MCF 10A (cell line): Measurements from ENCODE around the gene DPH7. TPM values are rescaled to one million over a fixed set of nuclear protein-coding genes. Genes with fewer than 3 reads are reported as not detected.
"Not testable (repeated sequence)": the region's sequence is repeated elsewhere in the genome, so short reads cannot be mapped to it uniquely, and the experiment has no call there.

Experiments
- BruUV-seq: library from RNA; stranded (reverse); fragments of 400-500 nt; replicated peaks from 2 replicates; lab custom pipeline; 2021; lab: Mats Ljungman, UMichigan
- CTCF ChIA-PET: fragments of 300-600 bp; sonication (Branson Sonifier 250); formaldehyde crosslinking; extraction: SDS; loops from one replicate; lab custom pipeline; 2021; ENCODE audit warnings: antibody characterized with exemption, inconsistent platforms; lab: Yijun Ruan, JAX
- POLR2A ChIA-PET: fragments of 300-600, 350-650 bp; sonication (Branson Sonifier 250); formaldehyde crosslinking; extraction: SDS; loops from one replicate; lab custom pipeline; 2020; ENCODE audit warnings: antibody characterized with exemption, inconsistent platforms; lab: Yijun Ruan, JAX
- DNase-seq: peaks from one replicate; pipeline ENCODE4 v3.0.0-alpha.2; 2018; ENCODE audit not compliant: unreplicated experiment
- H3K27ac Mint-ChIP-seq: one replicate; pipeline ENCODE4 v1.8.0; 2022; ENCODE audit warnings: mild to moderate bottlenecking, low read depth, mixed read lengths; ENCODE audit not compliant: unreplicated experiment
- H3K27me3 Mint-ChIP-seq: one replicate; pipeline ENCODE4 v1.8.0; 2022; ENCODE audit warnings: mixed read lengths; ENCODE audit not compliant: insufficient read depth, unreplicated experiment
- H3K36me3 Mint-ChIP-seq: one replicate; pipeline ENCODE4 v1.8.0; 2022; ENCODE audit warnings: mild to moderate bottlenecking, moderate library complexity, mixed read lengths; ENCODE audit not compliant: insufficient read depth, unreplicated experiment
- H3K4me1 Mint-ChIP-seq: one replicate; pipeline ENCODE4 v1.8.0; 2022; ENCODE audit warnings: mixed read lengths; ENCODE audit not compliant: insufficient read depth, unreplicated experiment
- H3K4me3 Mint-ChIP-seq: one replicate; pipeline ENCODE4 v1.8.0; 2022; ENCODE audit warnings: mild to moderate bottlenecking, moderate library complexity, mixed read lengths; ENCODE audit not compliant: unreplicated experiment
- H3K9me3 Mint-ChIP-seq: one replicate; pipeline ENCODE4 v1.8.0; 2022; ENCODE audit warnings: mixed read lengths; ENCODE audit not compliant: unreplicated experiment
- CTCF ChIP-seq: fragments of 200-600 bp; IDR thresholded peaks from one replicate; pipeline ENCODE4 v1.8.0; 2022; ENCODE audit warnings: antibody characterized with exemption, mild to moderate bottlenecking; ENCODE audit not compliant: unreplicated experiment
- intact Hi-C: fragments of 100-400 bp; cut with micrococcal nuclease; formaldehyde crosslinking; loops from 2 replicates; pipeline ENCODE4 v1.14.1; 2022
- total RNA-seq: library from RNA; stranded (reverse); gene quantifications from 2 replicates; pipeline ENCODE4 v1.2.3, GENCODE V29; 2022

The DPH7 gene
- total RNA-seq, 1 experiment from 2014 or later = 46.4 TPM

GRCh38 chr9:137558127-137558526 lies 20.6 kb downstream of the DPH7 start:
- no peak for DNase-seq
- Mint-ChIP-seq H3K9me3 (no peaks in the 10 kb centered on the region), H3K36me3 (peaks cover 77% of the 10 kb centered on the region), H3K4me3 (no peak overlapping the region), H3K27ac (no peak overlapping the region), H3K4me1 (peaks cover 7% of the 10 kb centered on the region), H3K27me3 (no peaks in the 10 kb centered on the region)
- ChIA-PET POLR2A (interaction anchor here (1.0 to 1.4 kb wide), 2 partner anchors 18 to 99 kb away, joined by 3 to 4 read pairs; partner anchors contain the start of gene NSMF), CTCF (interaction anchor here (0.6 to 1.6 kb wide), 4 partner anchors 24 to 79 kb away, joined by 3 to 5 read pairs (median 4); no protein-coding TSS in a partner anchor)
- intact Hi-C loops = loop anchor here (10.0 kb wide), 1 partner anchor 57 kb away; the partner anchor contains the start of gene EHMT1
- TF ChIP-seq CTCF = no peak
- no TSS peak for BruUV-seq

GRCh38 chr9:137556069-137556838 lies 22.5 kb downstream of the DPH7 start:
- no peak for DNase-seq
- intact Hi-C loops = loop anchor here (10.0 kb wide), 1 partner anchor 59 kb away; the partner anchor contains the start of gene EHMT1
- Mint-ChIP-seq H3K27ac (no peak overlapping the region), H3K27me3 (no peaks in the 10 kb centered on the region), H3K4me1 (peaks cover 7% of the 10 kb centered on the region), H3K9me3 (no peaks in the 10 kb centered on the region), H3K36me3 (peaks cover 60% of the 10 kb centered on the region), H3K4me3 (no peak overlapping the region)
- ChIA-PET CTCF (no interaction called here), POLR2A (no interaction called here)
- BruUV-seq = no TSS peak
- no peak for TF ChIP-seq CTCF

- intact Hi-C loops = loop anchor here (10.0 kb wide), 1 partner anchor 60 kb away; the partner anchor contains the start of gene EHMT1
- BruUV-seq = no TSS peak
- no peak overlapping the region for H3K27ac Mint-ChIP-seq
- H3K4me3 Mint-ChIP-seq = no peak overlapping the region
- no peaks in the 10 kb centered on the region for H3K9me3 Mint-ChIP-seq
- H3K4me1 Mint-ChIP-seq = peaks cover 7% of the 10 kb centered on the region
- no peak for TF ChIP-seq CTCF
- H3K27me3 Mint-ChIP-seq = no peaks in the 10 kb centered on the region
- ChIA-PET POLR2A (no interaction called here), CTCF (no interaction called here)
- peaks cover 52% of the 10 kb centered on the region for H3K36me3 Mint-ChIP-seq
- DNase-seq = no peak
Measured at GRCh38 chr9:137555179-137555578, 23.5 kb downstream of the DPH7 start.

GRCh38 chr9:137554349-137554748 lies 24.4 kb downstream of the DPH7 start:
- H3K4me3 Mint-ChIP-seq = no peak overlapping the region
- no peak for DNase-seq
- no peak overlapping the region for H3K27ac Mint-ChIP-seq
- H3K27me3 Mint-ChIP-seq = no peaks in the 10 kb centered on the region
- peaks cover 43% of the 10 kb centered on the region for H3K36me3 Mint-ChIP-seq
- peaks cover under 1% of the 10 kb centered on the region for H3K4me1 Mint-ChIP-seq
- TF ChIP-seq CTCF = no peak
- ChIA-PET POLR2A (interaction anchor here (3.8 kb wide), 1 partner anchor 24 kb away, joined by 33 read pairs; the partner anchor contains the start of gene DPH7), CTCF (interaction anchor here (0.6 to 1.6 kb wide), 4 partner anchors 24 to 519 kb away, joined by 3 to 6 read pairs (median 4); partner anchors contain the start of gene EXD3)
- intact Hi-C loops = loop anchor here (10.0 kb wide), 1 partner anchor 60 kb away; the partner anchor contains the start of gene EHMT1
- no TSS peak for BruUV-seq
- no peaks in the 10 kb centered on the region for H3K9me3 Mint-ChIP-seq

- H3K4me3 Mint-ChIP-seq, H3K27me3 Mint-ChIP-seq, DNase-seq, H3K27ac Mint-ChIP-seq, H3K4me1 Mint-ChIP-seq, H3K9me3 Mint-ChIP-seq, BruUV-seq: not testable (repeated sequence)
- H3K36me3 Mint-ChIP-seq = peaks cover 41% of the 10 kb centered on the region
- ChIA-PET CTCF (interaction anchor here (0.7 to 1.6 kb wide), 4 partner anchors 24 to 241 kb away, joined by 3 to 4 read pairs (median 4); partner anchors contain the start of gene EXD3), POLR2A (interaction anchor here (0.6 to 3.8 kb wide), 3 partner anchors 25 to 208 kb away, joined by 3 to 33 read pairs (median 9); partner anchors contain the start of gene DPH7)
- intact Hi-C loops = loop anchor here (2.0 to 10.0 kb wide), 2 partner anchors 25 to 61 kb away; partner anchors contain the start of genes DPH7 and EHMT1
Measured at GRCh38 chr9:137553654-137554053, 25.1 kb downstream of the DPH7 start.
